Body of pancreas (tissue), 4 donors: ENCODE results near the gene DUSP19.
"Not testable (repeated sequence)": the region's sequence is repeated elsewhere in the genome, so short reads cannot be mapped to it uniquely, and the experiment has no call there.

Experiments used
- POLR2A ChIP-seq, 3 donors: fragments of 450-650 bp; IDR thresholded peaks; one replicate each; pipeline ENCODE4 v1.6.1; 2016; ENCODE audit warnings: antibody characterized with exemption in 3 of 3, mild to moderate bottlenecking in 2 of 3
- TF ChIP-seq, protein P1 (sequence below), 7 experiments: fragments of 450-650 bp in 4 of 7; fragments of 200-600 bp in 3 of 7; sonication (generic) in 3 of 7; IDR thresholded peaks; one replicate each; pipeline ENCODE4 v1.5.1; 2016 to 2019; ENCODE audit warnings: antibody characterized with exemption in 7 of 7

DNA sequence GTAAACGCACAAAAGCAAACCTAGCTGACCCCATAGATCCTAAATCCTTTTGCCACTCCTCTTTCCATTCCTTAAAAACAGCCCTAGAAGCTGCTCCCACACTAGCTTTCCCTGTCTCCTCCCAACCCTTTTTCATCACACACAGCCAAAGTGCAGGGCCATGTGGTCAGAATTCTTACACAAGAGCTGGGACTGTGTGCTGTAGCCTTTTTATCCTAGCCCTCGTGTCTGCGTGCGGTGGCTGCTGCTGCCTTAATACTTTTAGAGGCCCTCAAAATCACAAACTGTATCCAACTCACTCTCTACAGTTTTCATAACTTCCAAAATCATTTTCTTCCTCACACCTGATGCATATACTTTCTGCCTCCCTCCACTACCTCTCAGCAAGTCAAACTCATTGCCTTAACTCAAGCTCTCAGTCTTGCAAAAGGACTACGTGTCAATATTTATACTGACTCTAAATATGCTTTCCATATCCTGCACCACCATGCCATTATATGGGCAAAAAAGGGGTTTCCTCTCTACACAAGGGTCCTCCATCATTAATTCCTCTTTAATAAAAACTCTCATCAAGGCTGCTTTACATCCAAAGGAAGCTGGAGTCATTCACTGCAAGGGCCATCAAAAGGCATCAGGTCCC is 30.9 kb upstream of the DUSP19 start:
- TF ChIP-seq, protein P1, sequence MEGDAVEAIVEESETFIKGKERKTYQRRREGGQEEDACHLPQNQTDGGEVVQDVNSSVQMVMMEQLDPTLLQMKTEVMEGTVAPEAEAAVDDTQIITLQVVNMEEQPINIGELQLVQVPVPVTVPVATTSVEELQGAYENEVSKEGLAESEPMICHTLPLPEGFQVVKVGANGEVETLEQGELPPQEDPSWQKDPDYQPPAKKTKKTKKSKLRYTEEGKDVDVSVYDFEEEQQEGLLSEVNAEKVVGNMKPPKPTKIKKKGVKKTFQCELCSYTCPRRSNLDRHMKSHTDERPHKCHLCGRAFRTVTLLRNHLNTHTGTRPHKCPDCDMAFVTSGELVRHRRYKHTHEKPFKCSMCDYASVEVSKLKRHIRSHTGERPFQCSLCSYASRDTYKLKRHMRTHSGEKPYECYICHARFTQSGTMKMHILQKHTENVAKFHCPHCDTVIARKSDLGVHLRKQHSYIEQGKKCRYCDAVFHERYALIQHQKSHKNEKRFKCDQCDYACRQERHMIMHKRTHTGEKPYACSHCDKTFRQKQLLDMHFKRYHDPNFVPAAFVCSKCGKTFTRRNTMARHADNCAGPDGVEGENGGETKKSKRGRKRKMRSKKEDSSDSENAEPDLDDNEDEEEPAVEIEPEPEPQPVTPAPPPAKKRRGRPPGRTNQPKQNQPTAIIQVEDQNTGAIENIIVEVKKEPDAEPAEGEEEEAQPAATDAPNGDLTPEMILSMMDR (IDR thresholded peaks at IDR 0.05), result not testable (repeated sequence)
- not testable (repeated sequence) for TF ChIP-seq POLR2A (IDR thresholded peaks at IDR 0.05)
